K562 (cell line): ENCODE results near the gene TRIM40. TPM values are rescaled to one million over a fixed set of nuclear protein-coding genes. Genes with fewer than 3 reads are reported as not detected.
A peak's percentile ranks its signal among the peaks of the same experiment; 100 is the strongest.

Source experiments
- ATAC-seq: fragments of 200-7000 bp; cut with Tn5 transposase; 3 replicates; pipeline ENCODE4 v1.9.1; 2020; ENCODE audit warnings: moderate library complexity
- BruUV-seq: library from RNA; stranded (reverse); fragments of 400-500 nt; replicated peaks from 2 replicates; lab custom pipeline; 2021; lab: Mats Ljungman, UMichigan
- CTCF ChIA-PET: fragments of 300-600 bp; formaldehyde crosslinking; extraction: SDS; loops from one replicate; lab custom pipeline; 2021; ENCODE audit warnings: low intra/inter-chr PET ratio; lab: Yijun Ruan, JAX
- POLR2A ChIA-PET: fragments of 300-600, 350-650 bp; sonication (Branson Sonifier 250); formaldehyde crosslinking; extraction: SDS; loops from one replicate; lab custom pipeline; 2021; ENCODE audit warnings: antibody characterized with exemption, inconsistent platforms; lab: Yijun Ruan, JAX
- DNase-seq, 4 experiments: peaks; one replicate each; pipeline versions ENCODE4 v3.0.0 to v3.0.0-alpha.2; 2011 to 2018; ENCODE audit warnings: low spot score in 3 of 4, mixed read lengths in 3 of 4; ENCODE audit errors: extremely low read depth in 1 of 4
- FAIRE-seq: peaks from 2 replicates; lab custom pipeline; 2011; peaks lifted over from hg19 to GRCh38; lab: Jason Lieb, UNC
- H2AFZ ChIP-seq: 2 replicates; pipeline ENCODE4 v1.6.0; 2011; ENCODE audit warnings: low read depth, low read length, control low read depth, inconsistent platforms
- H3K27ac ChIP-seq: fragments of 200-600 bp; 3 replicates; pipeline ENCODE4 v1.8.0; 2011; ENCODE audit warnings: low read depth, mild to moderate bottlenecking, control low read depth, inconsistent platforms, low read length, moderate library complexity, mixed read lengths; ENCODE audit errors: extremely low read depth
- H3K27me3 ChIP-seq, 2 experiments: fragments of 300-600 bp in 1 of 2; 2 replicates in 1 of 2; 3 replicates in 1 of 2; pipeline versions ENCODE4 v1.6.0 to v1.8.0; 2011; ENCODE audit warnings: inconsistent platforms in 2 of 2, low read length in 2 of 2, mild to moderate bottlenecking in 1 of 2, mixed read lengths in 1 of 2, moderate library complexity in 1 of 2; ENCODE audit not compliant: control insufficient read depth in 2 of 2, insufficient read depth in 2 of 2
- H3K36me3 ChIP-seq: fragments of 300-600 bp; 3 replicates; pipeline ENCODE4 v1.8.0; 2011; ENCODE audit warnings: mild to moderate bottlenecking, low read length, inconsistent platforms; ENCODE audit not compliant: control insufficient read depth, insufficient read depth
- H3K4me1 ChIP-seq, 2 experiments: fragments of 200-600 bp in 1 of 2; replicated peaks in 1 of 2; 2 replicates in 1 of 2; 3 replicates in 1 of 2; pipeline versions ENCODE4 v1.5.1 to v1.8.0; 2011; ENCODE audit warnings: inconsistent platforms in 2 of 2, low read length in 2 of 2, mild to moderate bottlenecking in 1 of 2, mixed read lengths in 1 of 2, moderate library complexity in 1 of 2; ENCODE audit not compliant: control insufficient read depth in 2 of 2, insufficient read depth in 2 of 2
- H3K4me2 ChIP-seq: 2 replicates; pipeline ENCODE4 v1.6.1; 2011; ENCODE audit warnings: low read length, control low read depth, inconsistent platforms, mixed read lengths; ENCODE audit not compliant: insufficient read depth
- H3K4me3 ChIP-seq: fragments of 200-600 bp; sonication (generic), shearing (Covaris generic); 2 replicates; pipeline ENCODE4 v1.5.1; 2016; ENCODE audit warnings: control low read depth, inconsistent platforms
- H3K79me2 ChIP-seq: fragments of 200-600 bp; 3 replicates; pipeline ENCODE4 v1.8.0; 2011; ENCODE audit warnings: low read length, inconsistent platforms; ENCODE audit not compliant: control insufficient read depth, insufficient read depth
- H3K9ac ChIP-seq, 2 experiments: 2 replicates each; pipeline versions ENCODE4 v1.6.0 to v1.6.1; 2011; ENCODE audit warnings: low read depth in 2 of 2, low read length in 2 of 2, control low read depth in 1 of 2, inconsistent platforms in 1 of 2, mild to moderate bottlenecking in 1 of 2, mixed read lengths in 1 of 2; ENCODE audit not compliant: insufficient read depth in 1 of 2
- H3K9me1 ChIP-seq: one replicate; pipeline ENCODE4 v1.6.0; 2011; ENCODE audit warnings: inconsistent platforms, mild to moderate bottlenecking, low read length, moderate library complexity; ENCODE audit not compliant: control insufficient read depth, insufficient read depth
- H3K9me3 ChIP-seq: replicated peaks from 2 replicates; pipeline ENCODE4 v1.5.1; 2011; ENCODE audit warnings: low read depth, low read length, inconsistent platforms; ENCODE audit not compliant: control insufficient read depth, insufficient read depth
- H4K20me1 ChIP-seq: replicated peaks from 2 replicates; pipeline ENCODE4 v1.6.1; 2011; ENCODE audit warnings: low read length, inconsistent platforms, mixed read lengths; ENCODE audit not compliant: control insufficient read depth, insufficient read depth
- ARHGAP35 ChIP-seq: fragments of 450-650 bp; IDR thresholded peaks from 2 replicates; pipeline ENCODE4 v1.6.1; 2018; ENCODE audit not compliant: partially characterized antibody
- CREB5 ChIP-seq: fragments of 250-450 bp; sonication (Bioruptor Pico); IDR thresholded peaks from 2 replicates; pipeline ENCODE4 v1.5.0; 2020; ENCODE audit warnings: mild to moderate bottlenecking
- CREM ChIP-seq: IDR thresholded peaks from 2 replicates; pipeline ENCODE4 v1.6.1; 2014; ENCODE audit warnings: antibody characterized with exemption, low read depth
- DACH1 ChIP-seq: fragments of 450-650 bp; IDR thresholded peaks from 2 replicates; pipeline ENCODE4 v1.6.1; 2018; ENCODE audit not compliant: partially characterized antibody
- ETV6 ChIP-seq, 3 experiments: fragments of 150-350 bp in 1 of 3; sonication (generic) in 1 of 3; formaldehyde crosslinking in 1 of 3; IDR thresholded peaks; 2 replicates each; pipeline versions ENCODE4 v1.6.1 to v1.8.0; 2014 to 2022; ENCODE audit warnings: borderline replicate concordance in 2 of 3, low read depth in 2 of 3, antibody characterized with exemption in 1 of 3, low read length in 1 of 3, mild to moderate bottlenecking in 1 of 3, missing genetic modification reagents in 1 of 3
- HES1 ChIP-seq: fragments of 450-650 bp; IDR thresholded peaks from 2 replicates; pipeline ENCODE4 v1.6.1; 2016; ENCODE audit warnings: low read depth, mild to moderate bottlenecking, moderate library complexity
- HOXB6 ChIP-seq: fragments of 250-450 bp; sonication (Bioruptor Pico); IDR thresholded peaks from 2 replicates; pipeline ENCODE4 v1.5.1; 2022; ENCODE audit warnings: mild to moderate bottlenecking, borderline replicate concordance
- NFRKB ChIP-seq: fragments of 450-650 bp; IDR thresholded peaks from 2 replicates; pipeline ENCODE4 v1.6.1; 2016; ENCODE audit warnings: low read depth
- NFXL1 ChIP-seq: fragments of 450-650 bp; formaldehyde crosslinking; IDR thresholded peaks from 2 replicates; pipeline ENCODE4 v1.4.0; 2021; ENCODE audit warnings: mild to moderate bottlenecking
- SLC30A9 ChIP-seq: fragments of 250-450 bp; sonication (Bioruptor Pico); IDR thresholded peaks from 2 replicates; pipeline ENCODE4 v1.8.0; 2022; ENCODE audit warnings: mild to moderate bottlenecking, moderate library complexity
- SREBF2 ChIP-seq: sonication (generic); formaldehyde crosslinking; IDR thresholded peaks from 2 replicates; pipeline ENCODE4 v1.4.0; 2020; ENCODE audit warnings: mild to moderate bottlenecking, missing genetic modification reagents
- TEAD4 ChIP-seq, 2 experiments: sonication (generic) in 1 of 2; formaldehyde crosslinking in 1 of 2; IDR thresholded peaks; 2 replicates each; pipeline versions ENCODE4 v1.6.1 to v1.8.0; 2012 to 2022; ENCODE audit warnings: borderline replicate concordance in 1 of 2, inconsistent platforms in 1 of 2, low read length in 1 of 2, mild to moderate bottlenecking in 1 of 2, missing genetic modification reagents in 1 of 2
- ZNF212 ChIP-seq: fragments of 450-650 bp; formaldehyde crosslinking; IDR thresholded peaks from 2 replicates; pipeline ENCODE4 v1.4.0; 2020; ENCODE audit warnings: mild to moderate bottlenecking
- ZNF232 ChIP-seq: sonication (generic); formaldehyde crosslinking; IDR thresholded peaks from 2 replicates; pipeline ENCODE4 v1.8.0; 2022; ENCODE audit warnings: mild to moderate bottlenecking, missing genetic modification reagents
- ZNF436 ChIP-seq: fragments of 250-450, 450-650 bp; sonication (Bioruptor Pico); formaldehyde crosslinking; IDR thresholded peaks from 2 replicates; pipeline ENCODE4 v1.7.0; 2020; ENCODE audit warnings: mild to moderate bottlenecking
- WGBS: fragments of 100-300 bp; shearing (Covaris generic); methylation state at CpG from one replicate; pipeline ENCODE4 v1.1.6; 2016; ENCODE audit warnings: low coverage, mixed read lengths; ENCODE audit not compliant: insufficient coverage; ENCODE audit errors: missing lambda C conversion rate; 5-methylcytosine and 5-hydroxymethylcytosine counted together
- in situ Hi-C: fragments of 300-500 bp; cut with MboI; formaldehyde crosslinking; loops from 4 replicates; pipeline ENCODE4 v1.15.0; 2018; ENCODE audit warnings: inconsistent platforms, mixed read lengths
- intact Hi-C: fragments of 100-400 bp; cut with micrococcal nuclease; formaldehyde crosslinking; loops from 2 replicates; pipeline ENCODE4 v1.14.2; 2022
- polyA plus RNA-seq, 8 experiments: library from polyadenylated mRNA; depleted of rRNA in 4 of 8; stranded (reverse) in 5 of 8; unstranded in 3 of 8; fragments of >200 nt; fragmentation: Nextera tagmentation in 2 of 8; fragmentation: Illumina TruSeq in 1 of 8; extraction: Ambion mirVana in 2 of 8; extraction: Trizol in 1 of 8; gene quantifications; 2 replicates each; pipeline versions ENCODE4 v1.2.1 to v1.2.3, GENCODE V29; 2011 to 2014; ENCODE audit warnings: inconsistent platforms in 1 of 8, missing spikeins in 1 of 8
- total RNA-seq, 7 experiments: library from RNA; depleted of rRNA in 6 of 7; stranded (reverse); fragments of >200 nt in 6 of 7; fragmentation: Illumina TruSeq in 2 of 7; extraction: Trizol in 2 of 7; gene quantifications; 2 replicates each; pipeline versions ENCODE4 v1.2.1 to v1.2.3, GENCODE V29; 2011 to 2021; ENCODE audit warnings: low replicate concordance in 1 of 7

The TRIM40 gene
- total and polyA plus RNA-seq, 9 of the 15 experiments (the other 6 are each of a cell fraction or from before 2014, with no cell fraction given) = 0.04 to 0.08 TPM; not detected in 7

- TF ChIP-seq ETV6 (IDR thresholded peaks at IDR 0.05; ENCODE audit: borderline replicate concordance in 1 of 2, low read depth in 2 of 2, low read length in 1 of 2) = no peak
- TF ChIP-seq ETV6 (CRISPR knock-in tag; IDR thresholded peaks at IDR 0.05; ENCODE audit: borderline replicate concordance) = no peak
- TF ChIP-seq ZNF436 (CRISPR knock-in tag) = no peak
- TF ChIP-seq ZNF212 (CRISPR knock-in tag) = no peak
- TF ChIP-seq CREM = peak; percentile 43; the same call in 1 of the 2 replicates
- TF ChIP-seq, all 486 proteins: peak for 4
Observed at GRCh38 chr6:30144811-30145210, 8.9 kb downstream of the TRIM40 start (continued).

GRCh38 chr6:30145818-30146217 is 9.9 kb downstream of the TRIM40 start:
- no peaks in the 10 kb centered on the region for H3K9me1 ChIP-seq
- ATAC-seq (no peak), DNase-seq (no peak), FAIRE-seq (no peak)
- intact Hi-C loops (no loop called here), in situ Hi-C loops (no loop called here)
- H3K27ac ChIP-seq = no peak overlapping the region
- CTCF ChIA-PET = no interaction called here
- WGBS = 7% methylated on average over 7 of the region's 7 CpGs
- peaks cover 5 to 30% of the 10 kb centered on the region in 2 experiments for H3K27me3 ChIP-seq
- H3K9ac ChIP-seq = no peak overlapping the region
- no peak overlapping the region for H3K4me2 ChIP-seq
- H3K4me3 ChIP-seq = no peak overlapping the region
- POLR2A ChIA-PET = no interaction called here
- H3K4me1 ChIP-seq = peaks cover 0 to 2% of the 10 kb centered on the region in 2 experiments; a peak in 1 of 5 replicates
- BruUV-seq = no TSS peak
- H3K9me3 ChIP-seq = no peaks in the 10 kb centered on the region
- H4K20me1 ChIP-seq = no peaks in the 10 kb centered on the region
- no peak overlapping the region for H2AFZ ChIP-seq
- no peaks in the 10 kb centered on the region for H3K79me2 ChIP-seq
- H3K36me3 ChIP-seq = no peaks in the 10 kb centered on the region
- TF ChIP-seq HOXB6 (CRISPR knock-in tag) = no peak
- no peak for TF ChIP-seq ZNF232 (CRISPR knock-in tag)
- no peak for TF ChIP-seq CREB5 (CRISPR knock-in tag)
- TF ChIP-seq NFXL1 (CRISPR knock-in tag) = no peak
- no peak for TF ChIP-seq NFRKB
- TF ChIP-seq DACH1 = no peak
- no peak for TF ChIP-seq TEAD4 (IDR thresholded peaks at IDR 0.05; ENCODE audit: low read length)
- TF ChIP-seq TEAD4 (CRISPR knock-in tag; IDR thresholded peaks at IDR 0.05; ENCODE audit: borderline replicate concordance) = no peak
- TF ChIP-seq SREBF2 (CRISPR knock-in tag) = no peak
- no peak for TF ChIP-seq ARHGAP35
- no peak for TF ChIP-seq HES1
- TF ChIP-seq SLC30A9 (CRISPR knock-in tag) = no peak
